Stimulated activated naive CD4-positive, alpha-beta T cell treated with Interleukin-2 at 50 U/mL for 16 hours (primary cell): Measurements from ENCODE around the gene OSBP2.

ENCODE experiments used
- DNase-seq: peaks from one replicate; lab custom pipeline; 2025; lab: John Stamatoyannopoulos, UW

The OSBP2 gene

DNA sequence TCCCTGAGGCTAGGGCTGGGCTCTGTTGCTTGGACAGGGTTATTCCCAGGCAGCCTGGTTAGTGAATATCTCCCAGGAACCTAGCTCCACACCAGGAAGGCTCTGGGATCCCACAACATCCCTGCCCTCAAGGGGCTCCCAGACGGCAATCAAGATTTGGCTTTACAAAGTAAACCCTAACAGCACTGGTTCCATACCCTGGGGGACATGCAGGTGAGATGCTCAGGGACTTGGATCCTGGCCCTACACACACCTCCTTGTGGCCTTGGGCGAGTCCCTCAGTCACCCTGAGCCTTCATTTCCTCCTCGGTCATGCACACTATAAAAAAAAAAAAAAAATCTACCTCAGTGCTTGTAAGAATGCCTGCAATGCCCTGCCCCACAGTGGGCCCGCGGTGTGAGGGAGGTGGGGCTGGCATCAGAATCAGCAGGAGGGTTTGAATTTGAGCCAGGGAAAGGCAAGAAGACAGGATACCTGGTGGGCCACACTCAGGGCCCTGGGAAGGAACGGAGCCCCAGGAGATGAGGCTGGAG, 187.6 kb downstream of the OSBP2 start:
- no peak for DNase-seq

DNA sequence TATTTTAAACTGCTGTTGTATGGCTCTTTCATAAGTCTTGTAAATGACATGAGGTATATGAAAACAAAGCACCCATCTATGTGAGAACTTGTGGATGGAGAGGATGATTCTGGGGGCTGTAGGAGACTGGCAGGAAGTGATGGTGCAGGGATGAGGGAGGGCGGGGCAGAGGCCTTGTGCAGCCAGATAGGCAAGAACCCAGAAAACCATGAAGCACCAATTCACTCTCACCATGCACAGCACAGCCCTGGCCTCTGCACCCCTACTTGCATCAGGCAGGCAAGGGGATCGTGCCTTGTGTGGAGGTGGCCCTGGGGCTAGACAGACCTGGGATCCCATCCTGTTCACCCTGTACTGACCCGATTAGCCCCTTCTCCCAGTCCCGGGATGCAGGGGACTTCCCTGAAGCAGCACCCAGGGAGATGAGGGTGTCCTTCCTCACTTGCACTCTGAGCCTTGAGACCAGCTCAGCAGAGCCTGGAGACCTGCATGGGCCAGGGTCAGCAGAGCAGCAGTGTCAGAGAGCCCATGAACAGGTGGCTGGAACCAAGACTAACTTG, 188.4 kb downstream of the OSBP2 start:
- no peak for DNase-seq

DNA sequence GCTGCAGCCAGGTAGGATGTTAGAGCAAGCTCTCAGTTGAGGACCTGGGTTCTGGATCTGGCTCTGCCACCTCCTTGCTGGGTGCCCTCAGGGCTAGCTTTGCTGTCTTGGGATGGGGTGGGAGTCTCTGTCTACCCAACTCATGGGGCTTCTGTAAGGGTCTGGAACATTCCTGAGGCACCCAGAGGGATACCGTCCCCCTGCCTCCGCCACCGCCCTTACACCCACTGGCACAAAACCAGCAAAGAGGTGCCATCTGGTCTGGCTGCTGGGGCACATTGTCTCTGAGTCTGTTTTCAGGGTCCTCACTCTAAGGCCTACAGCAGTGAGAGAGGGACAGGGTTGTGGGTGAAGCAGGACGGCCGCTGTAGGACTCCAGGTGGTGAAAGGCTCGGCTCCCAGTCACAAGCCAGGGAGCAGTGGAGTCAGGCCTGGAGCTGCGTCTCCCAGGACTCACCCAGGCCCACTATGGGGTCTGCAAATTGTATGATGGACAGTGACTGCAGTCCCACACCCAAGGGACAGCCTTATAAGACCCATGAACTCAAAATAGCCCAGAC, 189.0 kb downstream of the OSBP2 start:
- DNase-seq, result no peak

DNA sequence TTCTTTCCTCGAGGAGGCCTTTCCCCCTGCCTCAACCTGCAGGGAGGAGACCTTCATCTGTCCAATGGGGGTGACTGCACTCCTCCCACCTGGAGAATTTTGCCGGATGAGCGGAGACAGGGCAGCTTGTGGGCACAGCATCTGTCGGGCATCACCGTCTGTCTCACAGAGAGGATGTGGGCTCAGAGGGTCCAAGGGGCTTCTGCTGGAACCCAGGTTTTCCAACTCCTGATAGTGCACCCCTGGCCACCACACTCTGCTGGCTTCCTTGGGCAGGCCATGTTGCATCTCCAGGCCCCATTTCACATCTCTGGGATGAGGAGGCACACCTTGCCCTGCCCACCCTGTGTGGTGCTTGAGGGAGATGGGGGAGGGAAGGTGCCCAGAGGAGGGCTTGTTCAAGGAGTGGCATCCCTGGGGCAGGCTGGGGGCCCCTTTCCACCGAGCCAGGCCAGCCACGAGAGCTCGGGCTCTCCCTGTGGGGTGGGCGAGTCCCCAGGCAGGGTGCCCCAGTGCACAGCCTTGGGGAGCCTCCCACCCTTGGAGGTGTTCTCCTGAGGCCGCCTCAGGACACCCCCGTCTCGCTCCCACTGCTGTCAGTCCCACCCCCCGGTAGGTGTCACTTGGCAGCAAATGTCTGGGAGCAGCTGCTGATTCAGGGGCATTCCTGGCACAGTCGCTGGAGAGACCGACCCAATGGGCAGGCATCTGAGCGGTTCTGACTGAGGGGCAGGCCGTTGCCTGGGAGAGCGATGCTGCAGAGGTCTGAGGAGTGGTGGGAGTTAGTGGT, 189.7 kb downstream of the OSBP2 start:
- no peak for DNase-seq

DNA sequence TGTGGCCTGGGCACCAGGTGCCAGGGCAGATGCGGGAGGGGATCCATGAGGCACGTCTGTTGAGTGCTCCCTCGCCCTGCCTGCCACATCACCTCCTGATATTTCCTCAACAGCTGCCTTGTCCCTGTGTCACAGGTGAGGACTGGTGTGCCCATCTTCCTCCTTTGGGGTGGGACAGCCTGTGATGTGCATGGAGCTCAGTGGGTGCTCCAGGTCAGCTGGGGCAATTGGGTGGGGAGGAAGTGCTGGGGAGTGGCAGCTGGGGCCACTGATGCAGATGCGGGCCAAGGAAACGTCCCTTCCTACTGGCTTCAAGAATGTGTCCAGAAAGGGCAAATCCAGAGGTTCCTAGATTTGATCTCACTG, 190.3 kb downstream of the OSBP2 start:
- DNase-seq, result no peak

DNA sequence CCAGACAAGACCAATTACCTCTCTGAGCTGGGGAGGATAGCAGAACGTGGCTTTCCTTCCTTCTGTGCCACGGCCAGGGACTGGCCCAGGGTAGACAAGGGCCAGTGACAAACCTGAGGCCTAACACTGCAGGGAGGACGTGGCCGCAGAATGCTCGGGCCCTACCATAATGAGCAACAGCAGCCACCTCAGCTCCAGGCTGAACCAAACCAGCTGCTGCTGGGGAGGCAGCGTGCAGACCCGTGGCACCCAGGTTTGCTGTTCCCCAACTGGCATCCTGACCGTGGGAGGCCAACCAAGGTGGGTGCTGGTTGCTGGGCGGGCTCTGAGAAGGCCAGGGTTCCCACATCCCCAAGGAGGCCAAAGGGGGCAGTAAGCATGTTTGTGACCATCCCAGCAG, 190.9 kb downstream of the OSBP2 start:
- DNase-seq, result no peak

DNA sequence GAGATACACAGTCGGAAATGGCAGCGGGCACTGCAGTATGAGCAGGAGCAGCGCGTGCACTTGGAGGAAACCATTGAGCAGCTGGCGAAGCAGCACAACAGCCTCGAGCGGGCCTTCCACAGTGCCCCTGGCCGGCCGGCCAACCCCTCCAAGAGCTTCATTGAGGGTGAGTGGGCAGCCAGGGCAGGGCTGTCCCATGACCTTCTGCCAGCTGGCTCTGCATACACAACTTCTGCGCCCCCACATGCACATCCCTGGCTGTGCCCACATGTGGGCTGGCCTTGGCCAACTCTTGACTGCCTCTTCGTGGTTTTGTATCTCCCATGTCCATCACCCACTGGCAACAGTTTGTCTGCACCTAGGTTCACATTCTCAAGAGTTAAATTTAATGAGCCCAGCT, 192.8 kb downstream of the OSBP2 start:
- DNase-seq, result no peak

DNA sequence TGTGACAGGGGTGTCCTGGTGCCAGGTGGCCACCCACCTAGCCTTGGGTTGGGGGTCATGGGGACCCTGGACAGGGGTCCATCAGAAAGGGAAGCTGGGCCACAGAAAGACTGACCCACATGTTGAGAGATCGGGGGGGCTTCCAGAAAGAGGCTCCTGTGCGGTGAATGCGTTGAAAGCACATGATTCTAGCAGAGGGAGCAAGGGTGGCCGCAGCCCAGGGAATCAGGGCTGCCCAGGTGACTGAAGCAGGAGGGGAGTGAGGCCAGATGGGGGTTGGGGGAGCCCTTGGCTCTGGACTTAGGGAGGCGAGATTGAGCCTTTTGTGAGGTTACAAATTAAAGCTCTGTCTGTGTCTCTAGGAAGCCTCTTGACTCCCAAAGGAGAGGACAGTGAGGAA, 193.2 kb downstream of the OSBP2 start:
- no peak for DNase-seq

DNA sequence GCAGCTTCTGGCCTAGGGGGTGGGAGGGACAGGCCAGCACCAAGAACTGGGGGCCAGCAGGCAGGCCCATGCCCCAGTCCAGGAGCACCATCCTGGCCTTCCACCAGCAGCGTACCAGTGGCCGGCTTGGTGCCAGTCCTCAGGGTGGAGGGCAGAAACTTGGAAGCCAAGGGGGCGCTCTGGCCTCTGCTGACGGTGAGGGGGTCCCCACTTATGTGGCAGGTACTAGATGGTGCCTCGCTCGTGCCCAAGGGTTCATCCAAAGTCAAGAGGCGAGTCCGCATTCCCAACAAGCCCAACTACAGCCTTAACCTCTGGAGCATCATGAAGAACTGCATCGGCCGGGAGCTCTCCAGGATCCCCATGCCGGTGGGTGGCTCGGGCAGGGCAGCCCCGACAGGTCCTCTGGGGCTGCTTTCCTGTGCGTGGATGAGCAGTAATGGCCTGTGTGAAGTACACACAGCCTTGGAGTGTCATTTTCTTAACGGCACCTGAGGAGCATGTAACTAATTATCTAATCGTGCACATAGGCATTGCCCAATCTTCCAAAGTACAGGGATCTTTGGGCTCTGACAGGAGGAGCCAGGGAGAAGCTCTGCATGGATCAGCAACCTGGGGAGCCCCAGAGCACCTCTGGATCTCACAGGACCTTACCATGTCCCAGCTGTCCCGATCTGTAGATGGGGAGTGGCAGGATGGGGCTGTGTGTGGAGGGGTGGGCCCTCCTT, 194.8 kb downstream of the OSBP2 start:
- DNase-seq, result no peak

DNA sequence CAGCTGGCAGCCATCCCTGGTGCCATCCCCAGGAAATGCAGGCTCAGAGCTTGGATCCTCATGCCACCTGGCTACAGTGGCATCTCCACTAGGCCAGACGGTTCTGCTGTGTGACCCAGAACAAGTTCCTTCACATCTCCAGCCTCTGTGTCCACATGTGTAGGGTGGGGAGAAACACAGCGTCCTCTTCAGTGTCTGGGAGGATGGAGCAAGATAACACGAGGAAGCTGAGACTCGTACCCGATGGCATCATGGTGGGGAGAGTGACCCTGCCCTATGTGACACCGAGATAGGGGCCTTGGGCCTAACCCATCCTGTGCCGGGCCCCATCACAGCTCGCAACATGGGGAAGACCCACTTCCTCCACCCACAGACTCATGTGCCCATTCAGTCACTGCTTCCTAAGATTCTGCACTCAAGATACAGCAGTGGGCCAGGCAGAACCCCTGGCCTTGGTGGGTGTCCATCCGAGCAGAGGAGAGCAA, 195.4 kb downstream of the OSBP2 start:
- DNase-seq, result no peak

DNA sequence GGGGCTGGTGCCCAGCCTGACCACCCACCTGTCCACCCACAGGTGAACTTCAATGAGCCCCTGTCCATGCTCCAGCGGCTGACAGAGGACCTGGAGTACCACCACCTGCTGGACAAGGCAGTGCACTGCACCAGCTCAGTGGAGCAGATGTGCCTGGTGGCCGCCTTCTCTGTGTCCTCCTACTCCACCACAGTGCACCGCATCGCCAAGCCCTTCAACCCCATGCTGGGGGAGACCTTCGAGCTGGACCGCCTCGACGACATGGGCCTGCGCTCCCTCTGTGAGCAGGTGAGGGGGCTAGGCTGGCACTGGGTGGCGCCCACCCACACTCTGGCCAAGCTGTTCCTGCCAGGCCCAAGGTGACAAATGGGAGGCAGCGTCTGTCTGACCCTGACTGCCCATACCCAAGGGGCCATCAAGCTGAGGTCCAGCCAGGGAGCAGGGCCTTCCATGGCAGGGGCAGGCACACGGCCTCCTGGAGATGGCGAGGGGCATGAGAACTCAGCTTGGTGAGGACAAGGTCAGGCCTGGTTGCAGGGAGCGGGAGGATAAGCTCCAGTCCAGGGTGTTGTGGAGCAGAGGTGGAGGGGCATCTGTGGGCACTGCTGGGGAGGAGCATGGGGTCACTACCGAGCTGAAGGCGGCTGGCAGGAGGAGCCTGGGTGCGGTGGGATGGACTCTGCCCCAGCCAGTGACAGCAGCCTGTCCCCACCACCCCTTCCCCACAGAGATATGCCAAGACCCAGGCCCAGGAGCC, 196.2 kb downstream of the OSBP2 start:
- no peak for DNase-seq

DNA sequence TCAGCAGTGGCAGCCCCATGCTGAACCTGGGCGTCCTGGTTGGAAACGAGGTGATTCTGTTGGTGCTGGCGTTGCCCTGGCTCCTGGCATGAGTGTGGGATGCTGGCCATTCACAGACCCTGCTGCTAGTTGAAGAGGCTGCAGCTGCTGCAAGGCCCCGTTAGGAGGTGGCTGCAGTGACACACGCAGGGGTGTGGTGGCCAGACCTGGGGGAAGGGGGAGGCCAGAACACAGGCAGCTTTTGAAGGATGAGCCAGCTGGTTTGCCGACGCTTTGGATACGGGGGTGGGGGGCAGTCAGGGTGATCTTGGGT, 196.7 kb downstream of the OSBP2 start:
- DNase-seq, result no peak

DNA sequence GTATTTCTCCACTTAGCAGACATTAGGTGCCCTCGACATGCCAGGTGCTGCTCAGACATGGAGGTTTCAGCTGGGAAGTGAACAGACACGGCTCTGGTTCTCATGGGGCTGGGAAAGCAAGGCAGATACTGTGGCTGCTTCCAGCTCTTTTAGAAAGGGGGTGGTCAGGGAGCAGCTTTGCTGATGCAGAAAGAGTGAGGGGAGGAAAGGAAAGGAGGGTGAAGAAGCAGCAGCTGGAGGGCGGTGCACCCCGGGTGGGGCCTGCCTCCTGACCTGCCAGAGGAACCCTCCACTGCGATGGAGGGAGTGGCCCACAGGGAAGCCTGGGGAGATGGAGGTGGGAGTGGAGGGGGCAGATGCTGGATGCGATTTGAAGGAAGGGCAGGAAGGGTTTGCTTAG, 197.1 kb downstream of the OSBP2 start:
- DNase-seq, result no peak

DNA sequence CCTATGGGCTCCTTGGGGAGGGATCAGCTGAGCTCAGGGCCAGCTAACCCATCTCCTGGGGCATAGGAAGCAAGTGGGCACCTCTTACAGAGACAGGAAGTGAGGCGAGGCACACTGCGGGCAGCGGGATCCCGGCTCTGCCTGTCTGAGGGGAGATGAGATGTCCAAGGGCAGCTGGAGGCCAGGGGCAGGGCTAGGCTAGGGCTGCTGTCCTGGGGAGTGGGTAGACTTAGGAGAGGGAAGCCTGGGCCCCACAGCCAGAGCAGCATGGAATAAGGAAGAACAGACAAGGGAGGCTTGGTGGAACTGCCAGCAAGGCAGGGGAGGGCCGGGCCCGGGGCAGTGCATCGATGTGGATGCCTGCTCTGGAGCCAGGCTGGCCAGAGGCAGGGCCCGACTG, 197.6 kb downstream of the OSBP2 start:
- DNase-seq, result no peak

DNA sequence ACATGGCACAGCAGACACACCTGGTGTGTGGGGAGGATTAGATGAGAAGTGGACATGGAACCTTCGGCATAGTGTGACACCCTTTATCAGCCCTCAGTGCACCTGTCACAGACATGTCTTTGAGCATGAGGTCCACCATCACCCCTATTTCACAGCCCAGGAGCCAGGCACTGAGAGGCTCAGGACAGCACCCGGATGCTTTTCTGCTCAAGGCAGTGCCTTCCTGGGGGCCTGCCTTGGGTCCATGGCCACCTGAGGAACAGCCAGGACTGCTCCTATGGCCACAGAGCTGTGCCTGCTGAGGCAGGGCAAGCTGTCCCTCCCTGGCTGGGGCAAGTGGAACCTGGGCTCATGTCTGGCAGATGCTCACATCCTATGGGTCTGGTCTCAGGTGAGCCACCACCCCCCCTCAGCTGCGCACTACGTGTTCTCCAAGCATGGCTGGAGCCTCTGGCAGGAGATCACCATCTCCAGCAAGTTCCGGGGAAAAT, 198.1 kb downstream of the OSBP2 start:
- DNase-seq, result no peak

DNA sequence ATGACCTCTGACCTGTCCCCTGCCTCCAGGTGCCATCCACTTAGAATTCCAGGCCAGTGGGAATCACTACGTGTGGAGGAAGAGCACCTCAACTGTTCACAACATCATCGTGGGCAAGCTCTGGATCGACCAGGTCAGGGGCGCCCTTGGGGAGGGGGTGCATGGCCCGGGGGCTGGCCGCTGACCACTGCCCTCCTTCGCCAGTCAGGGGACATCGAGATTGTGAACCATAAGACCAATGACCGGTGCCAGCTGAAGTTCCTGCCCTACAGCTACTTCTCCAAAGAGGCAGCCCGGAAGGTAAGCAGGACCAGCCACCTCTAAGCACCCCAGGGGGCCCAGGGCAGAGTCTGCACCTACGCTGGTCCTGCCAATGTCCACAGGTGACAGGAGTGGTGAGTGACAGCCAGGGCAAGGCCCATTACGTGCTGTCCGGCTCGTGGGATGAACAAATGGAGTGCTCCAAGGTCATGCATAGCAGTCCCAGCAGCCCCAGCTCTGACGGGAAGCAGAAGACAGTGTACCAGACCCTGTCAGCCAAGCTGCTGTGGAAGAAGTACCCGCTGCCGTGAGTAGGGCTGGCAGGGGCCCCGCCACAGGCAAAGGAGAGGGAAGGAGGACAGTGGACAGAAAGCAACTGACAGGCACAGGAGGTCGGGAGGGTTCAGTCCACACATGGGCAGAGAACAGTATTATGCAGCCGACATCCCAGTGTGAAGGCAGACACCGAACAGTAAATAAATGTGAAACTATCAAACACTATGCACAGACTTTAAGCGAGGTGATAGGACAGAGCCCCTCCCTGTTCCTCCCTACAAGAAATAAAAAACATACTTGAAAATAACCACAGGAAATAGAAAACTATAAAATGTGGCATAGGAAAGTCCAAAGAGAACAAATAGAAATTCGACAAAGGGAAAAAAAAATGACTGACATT, 199.0 kb downstream of the OSBP2 start:
- no peak for DNase-seq

DNA sequence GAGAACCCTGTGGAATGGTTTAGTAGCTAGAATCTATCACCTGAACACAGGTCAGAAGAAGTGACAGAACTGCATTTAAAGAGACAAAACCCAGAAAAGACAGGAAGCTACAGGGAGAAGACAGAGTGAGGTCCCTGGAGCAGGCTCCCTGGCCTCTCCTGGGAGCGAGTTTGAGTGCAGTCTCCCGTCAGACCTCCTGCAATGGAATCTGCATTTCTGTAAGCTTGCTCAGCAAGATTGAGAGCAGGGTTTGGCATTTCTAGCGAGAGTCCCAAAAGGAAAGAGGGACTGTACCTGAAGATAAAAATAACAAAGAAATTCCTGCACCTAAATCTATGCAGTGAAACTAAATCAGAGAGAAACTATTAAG, 199.7 kb downstream of the OSBP2 start:
- DNase-seq, result no peak

DNA sequence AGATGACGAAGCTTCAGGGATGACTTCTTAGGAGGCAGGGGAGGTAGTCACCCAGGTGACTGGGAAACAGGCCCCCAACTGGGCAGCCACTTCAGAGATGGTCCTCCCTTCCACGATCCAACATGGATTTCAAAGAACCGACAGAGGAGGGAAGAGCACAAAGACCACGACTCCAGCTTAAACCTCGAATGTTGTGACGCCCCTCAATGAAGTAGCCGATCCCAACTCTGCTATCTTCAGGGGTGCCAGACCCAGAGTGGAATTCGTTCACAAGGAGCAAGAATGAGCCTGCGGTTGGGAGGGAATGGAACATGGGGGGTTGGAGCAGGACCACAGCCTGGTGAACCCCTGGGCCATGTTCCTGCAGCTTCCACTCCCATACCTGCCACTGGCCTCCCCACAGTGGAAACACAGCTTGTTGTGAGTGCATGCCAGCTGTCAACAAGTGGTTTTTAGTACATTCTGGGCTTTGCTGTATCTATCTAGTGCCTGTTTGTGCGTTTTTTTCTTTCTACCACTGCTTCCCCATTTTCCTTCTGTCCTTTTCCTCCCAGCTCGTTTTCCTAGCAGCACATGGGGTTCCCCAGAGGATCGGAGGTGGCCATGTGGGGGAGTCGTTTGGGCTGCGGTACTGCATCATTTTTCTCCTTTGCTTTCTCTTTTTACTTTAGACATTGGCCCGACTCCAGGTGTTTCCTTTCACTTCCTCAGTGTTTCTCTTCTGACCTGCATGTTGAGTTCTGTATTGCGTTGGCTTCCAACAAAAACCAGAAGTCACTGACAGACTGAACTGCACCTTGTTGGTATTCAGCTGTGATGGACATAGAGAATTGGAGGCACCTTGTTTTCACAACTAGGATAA, 208.1 kb downstream of the OSBP2 start:
- no peak for DNase-seq

DNA sequence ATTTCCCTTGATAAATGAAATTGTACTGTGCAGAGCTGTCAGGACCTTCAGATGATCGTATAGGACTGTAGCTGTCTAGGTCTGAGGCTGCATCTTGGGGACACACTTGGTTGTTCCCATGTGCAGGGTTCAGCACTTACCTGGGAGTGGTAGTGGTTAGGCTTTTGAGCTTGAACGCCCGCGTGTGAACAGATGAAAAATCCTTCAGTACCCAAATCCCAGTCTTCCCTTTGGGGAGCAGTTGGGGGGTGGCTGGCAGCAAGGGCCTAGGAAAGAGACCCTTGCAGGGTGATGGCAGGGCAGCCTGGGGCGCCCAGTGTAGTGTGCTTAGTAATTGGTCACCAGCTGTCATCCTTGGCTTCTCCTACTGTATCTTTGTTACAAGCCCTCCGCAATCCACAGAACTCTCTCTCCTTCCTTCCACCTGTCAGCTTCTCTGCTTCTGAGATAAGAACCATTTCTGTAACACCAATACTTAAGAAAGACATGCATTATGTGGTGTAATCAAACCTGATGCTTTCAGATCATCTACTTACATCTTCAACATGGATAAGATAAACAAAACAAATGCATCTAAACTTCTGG, 209.3 kb downstream of the OSBP2 start:
- no peak for DNase-seq
